ENCODE results near the gene HIVEP1.

DNA sequence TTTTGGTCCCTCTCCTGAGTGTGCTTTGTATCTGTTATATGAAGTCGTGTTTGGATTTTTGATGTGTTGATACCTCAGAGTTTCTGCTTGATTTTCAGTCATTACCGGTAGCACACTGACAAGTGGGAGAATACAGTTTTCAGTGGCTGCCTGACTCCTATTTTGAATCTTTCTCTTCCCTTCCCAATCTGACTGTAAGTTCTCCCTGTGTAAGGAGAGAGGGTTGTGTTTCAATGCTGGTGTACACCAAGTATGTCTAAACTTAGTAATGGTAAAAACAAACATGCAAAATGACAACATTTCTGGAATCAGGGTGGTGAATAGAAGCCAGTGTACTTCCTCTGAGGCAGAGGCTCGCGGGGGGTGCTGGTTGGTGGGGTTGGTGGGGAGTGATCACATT, 103.4 kb downstream of the HIVEP1 start:
- TF ChIP-seq ZNF37A (tag by site-specific recombination; IDR thresholded peaks at IDR 0.05) = no peak
- TF ChIP-seq ZNF121 (tag by site-specific recombination; IDR thresholded peaks at IDR 0.05) = no peak
- TF ChIP-seq, protein P1, sequence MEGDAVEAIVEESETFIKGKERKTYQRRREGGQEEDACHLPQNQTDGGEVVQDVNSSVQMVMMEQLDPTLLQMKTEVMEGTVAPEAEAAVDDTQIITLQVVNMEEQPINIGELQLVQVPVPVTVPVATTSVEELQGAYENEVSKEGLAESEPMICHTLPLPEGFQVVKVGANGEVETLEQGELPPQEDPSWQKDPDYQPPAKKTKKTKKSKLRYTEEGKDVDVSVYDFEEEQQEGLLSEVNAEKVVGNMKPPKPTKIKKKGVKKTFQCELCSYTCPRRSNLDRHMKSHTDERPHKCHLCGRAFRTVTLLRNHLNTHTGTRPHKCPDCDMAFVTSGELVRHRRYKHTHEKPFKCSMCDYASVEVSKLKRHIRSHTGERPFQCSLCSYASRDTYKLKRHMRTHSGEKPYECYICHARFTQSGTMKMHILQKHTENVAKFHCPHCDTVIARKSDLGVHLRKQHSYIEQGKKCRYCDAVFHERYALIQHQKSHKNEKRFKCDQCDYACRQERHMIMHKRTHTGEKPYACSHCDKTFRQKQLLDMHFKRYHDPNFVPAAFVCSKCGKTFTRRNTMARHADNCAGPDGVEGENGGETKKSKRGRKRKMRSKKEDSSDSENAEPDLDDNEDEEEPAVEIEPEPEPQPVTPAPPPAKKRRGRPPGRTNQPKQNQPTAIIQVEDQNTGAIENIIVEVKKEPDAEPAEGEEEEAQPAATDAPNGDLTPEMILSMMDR (tag by site-specific recombination; IDR thresholded peaks at IDR 0.05) = no peak
- no peak for TF ChIP-seq ZNF274 (IDR thresholded peaks at IDR 0.05; ENCODE audit: low read length)
- no peak for TF ChIP-seq ZNF274 (tag by site-specific recombination; IDR thresholded peaks at IDR 0.05; ENCODE audit: borderline replicate concordance)
- TF ChIP-seq, protein P2, sequence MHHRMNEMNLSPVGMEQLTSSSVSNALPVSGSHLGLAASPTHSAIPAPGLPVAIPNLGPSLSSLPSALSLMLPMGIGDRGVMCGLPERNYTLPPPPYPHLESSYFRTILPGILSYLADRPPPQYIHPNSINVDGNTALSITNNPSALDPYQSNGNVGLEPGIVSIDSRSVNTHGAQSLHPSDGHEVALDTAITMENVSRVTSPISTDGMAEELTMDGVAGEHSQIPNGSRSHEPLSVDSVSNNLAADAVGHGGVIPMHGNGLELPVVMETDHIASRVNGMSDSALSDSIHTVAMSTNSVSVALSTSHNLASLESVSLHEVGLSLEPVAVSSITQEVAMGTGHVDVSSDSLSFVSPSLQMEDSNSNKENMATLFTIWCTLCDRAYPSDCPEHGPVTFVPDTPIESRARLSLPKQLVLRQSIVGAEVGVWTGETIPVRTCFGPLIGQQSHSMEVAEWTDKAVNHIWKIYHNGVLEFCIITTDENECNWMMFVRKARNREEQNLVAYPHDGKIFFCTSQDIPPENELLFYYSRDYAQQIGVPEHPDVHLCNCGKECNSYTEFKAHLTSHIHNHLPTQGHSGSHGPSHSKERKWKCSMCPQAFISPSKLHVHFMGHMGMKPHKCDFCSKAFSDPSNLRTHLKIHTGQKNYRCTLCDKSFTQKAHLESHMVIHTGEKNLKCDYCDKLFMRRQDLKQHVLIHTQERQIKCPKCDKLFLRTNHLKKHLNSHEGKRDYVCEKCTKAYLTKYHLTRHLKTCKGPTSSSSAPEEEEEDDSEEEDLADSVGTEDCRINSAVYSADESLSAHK (tag by site-specific recombination; IDR thresholded peaks at IDR 0.05) = no peak
- TF ChIP-seq ZNF266 (tag by site-specific recombination; IDR thresholded peaks at IDR 0.05; ENCODE audit: low read depth) = no peak
- TF ChIP-seq SP2 (tag by site-specific recombination; IDR thresholded peaks at IDR 0.05) = no peak
- TF ChIP-seq, protein P3, sequence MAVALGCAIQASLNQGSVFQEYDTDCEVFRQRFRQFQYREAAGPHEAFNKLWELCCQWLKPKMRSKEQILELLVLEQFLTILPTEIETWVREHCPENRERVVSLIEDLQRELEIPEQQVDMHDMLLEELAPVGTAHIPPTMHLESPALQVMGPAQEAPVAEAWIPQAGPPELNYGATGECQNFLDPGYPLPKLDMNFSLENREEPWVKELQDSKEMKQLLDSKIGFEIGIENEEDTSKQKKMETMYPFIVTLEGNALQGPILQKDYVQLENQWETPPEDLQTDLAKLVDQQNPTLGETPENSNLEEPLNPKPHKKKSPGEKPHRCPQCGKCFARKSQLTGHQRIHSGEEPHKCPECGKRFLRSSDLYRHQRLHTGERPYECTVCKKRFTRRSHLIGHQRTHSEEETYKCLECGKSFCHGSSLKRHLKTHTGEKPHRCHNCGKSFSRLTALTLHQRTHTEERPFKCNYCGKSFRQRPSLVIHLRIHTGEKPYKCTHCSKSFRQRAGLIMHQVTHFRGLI (tag by site-specific recombination; IDR thresholded peaks at IDR 0.05) = no peak
- TF ChIP-seq ZNF629 (tag by site-specific recombination; IDR thresholded peaks at IDR 0.05) = no peak
- TF ChIP-seq ZNF777 (tag by site-specific recombination; IDR thresholded peaks at IDR 0.05; ENCODE audit: borderline replicate concordance) = no peak
- no peak for TF ChIP-seq ZFP41 (tag by site-specific recombination; IDR thresholded peaks at IDR 0.05; ENCODE audit: borderline replicate concordance)

All from HEK293 (cell line).